ENCODE results near the gene CC2D1A. TPM values are rescaled to one million over a fixed set of nuclear protein-coding genes. Genes with fewer than 3 reads are reported as not detected.

CC2D1A gene
- total RNA-seq, 2 experiments from 2014 or later: 25.8 to 31.0 TPM

- intact Hi-C loops (cut with micrococcal nuclease): loop anchor here (1.0 to 10.0 kb wide), 8 partner anchors 72 to 467 kb away; partner anchors contain the start of genes DCAF15 and IL27RA
- POLR2A ChIA-PET: interaction anchor here (0.6 to 1.4 kb wide), 5 partner anchors 19 to 194 kb away, joined by 3 to 7 read pairs (median 3); partner anchors contain the start of genes IL27RA and MISP3
- no peaks in the 10 kb centered on the region for H3K9me3 Mint-ChIP-seq
These were observed 25.6 kb upstream of the CC2D1A start for GRCh38 chr19:13880059-13881043.

GRCh38 chr19:13881251-13881691, 24.7 kb upstream of the CC2D1A start:
- peak overlapping the region; percentile 86 for H3K27ac Mint-ChIP-seq
- H3K27me3 Mint-ChIP-seq: no peaks in the 10 kb centered on the region
- no peaks in the 10 kb centered on the region for H3K36me3 Mint-ChIP-seq
- intact Hi-C loops (cut with micrococcal nuclease): loop anchor here (5.0 to 10.0 kb wide), 4 partner anchors 104 to 466 kb away; partner anchors contain the start of gene IL27RA
- H3K4me3 Mint-ChIP-seq: peak overlapping the region; percentile 45
- POLR2A ChIA-PET: interaction anchor here (0.9 to 1.4 kb wide), 4 partner anchors 29 to 502 kb away, joined by 3 to 7 read pairs (median 3); partner anchors contain the start of gene IL27RA
- no peaks in the 10 kb centered on the region for H3K9me3 Mint-ChIP-seq
- DNase-seq: peak; percentile 46
- peaks cover 26% of the 10 kb centered on the region for H3K4me1 Mint-ChIP-seq (ENCODE audit: low read depth)
- CTCF ChIA-PET: interaction anchor here (0.7 to 5.0 kb wide), 25 partner anchors 19 to 502 kb away, joined by 3 to 65 read pairs (median 4); partner anchors contain the start of genes ASF1B, BRME1, DCAF15 and IL27RA

More at GRCh38 chr19:13880059-13881043, 25.6 kb upstream of the CC2D1A start:
- peak; percentile 99 for DNase-seq
- Mint-ChIP-seq H3K27ac (peak overlapping the region; percentile 86), H3K36me3 (no peaks in the 10 kb centered on the region), H3K4me3 (peak overlapping the region; percentile 45), H3K27me3 (no peaks in the 10 kb centered on the region), H3K4me1 (ENCODE audit: low read depth) (peaks cover 26% of the 10 kb centered on the region)
- CTCF ChIA-PET: interaction anchor here (0.6 to 5.0 kb wide), 32 partner anchors 14 to 503 kb away, joined by 3 to 65 read pairs (median 4); partner anchors contain the start of genes ASF1B, BRME1, DCAF15 and IL27RA

GRCh38 chr19:13881692-13882418, 24.1 kb upstream of the CC2D1A start:
- Mint-ChIP-seq H3K27me3 (no peaks in the 10 kb centered on the region), H3K36me3 (no peaks in the 10 kb centered on the region), H3K9me3 (no peaks in the 10 kb centered on the region), H3K4me1 (ENCODE audit: low read depth) (peaks cover 26% of the 10 kb centered on the region), H3K27ac (peak overlapping the region; percentile 86), H3K4me3 (peak overlapping the region; percentile 45)
- intact Hi-C loops (cut with micrococcal nuclease): loop anchor here (5.0 to 10.0 kb wide), 4 partner anchors 103 to 465 kb away; partner anchors contain the start of gene IL27RA
- DNase-seq: peak; percentile 75
- POLR2A ChIA-PET: interaction anchor here (0.5 to 1.4 kb wide), 5 partner anchors 29 to 637 kb away, joined by 3 to 7 read pairs (median 3); no protein-coding TSS in a partner anchor
- CTCF ChIA-PET: interaction anchor here (0.6 to 5.0 kb wide), 23 partner anchors 20 to 550 kb away, joined by 3 to 65 read pairs (median 4); partner anchors contain the start of genes ASF1B, BRME1, DCAF15 and IL27RA

- POLR2A ChIA-PET: interaction anchor here (0.5 to 1.0 kb wide), 3 partner anchors 123 to 637 kb away, joined by 3 read pairs; no protein-coding TSS in a partner anchor
- no peaks in the 10 kb centered on the region for H3K9me3 Mint-ChIP-seq
- H3K36me3 Mint-ChIP-seq: no peaks in the 10 kb centered on the region
- peak overlapping the region; percentile 45 for H3K4me3 Mint-ChIP-seq
- no peaks in the 10 kb centered on the region for H3K27me3 Mint-ChIP-seq
- H3K4me1 Mint-ChIP-seq (ENCODE audit: low read depth): peaks cover 26% of the 10 kb centered on the region
- no peak for DNase-seq
- peak overlapping the region; percentile 86 for H3K27ac Mint-ChIP-seq
- CTCF ChIA-PET: interaction anchor here (0.8 to 5.0 kb wide), 12 partner anchors 20 to 550 kb away, joined by 3 to 65 read pairs (median 12); partner anchors contain the start of genes DCAF15, IL27RA and MISP3
- intact Hi-C loops (cut with micrococcal nuclease): loop anchor here (5.0 to 10.0 kb wide), 4 partner anchors 102 to 465 kb away; partner anchors contain the start of gene IL27RA
These were observed 23.6 kb upstream of the CC2D1A start for GRCh38 chr19:13882419-13882795.

- H3K27ac Mint-ChIP-seq: no peak overlapping the region
- peak; percentile 37 for DNase-seq
- H3K4me3 Mint-ChIP-seq: no peak overlapping the region
These were observed 23.2 kb upstream of the CC2D1A start for GRCh38 chr19:13882836-13883235.

GRCh38 chr19:13883516-13884064, 22.4 kb upstream of the CC2D1A start:
- CTCF ChIA-PET: interaction anchor here (1.2 to 5.0 kb wide), 5 partner anchors 148 to 195 kb away, joined by 3 to 65 read pairs (median 8); partner anchors contain the start of genes IL27RA and MISP3
- POLR2A ChIA-PET: no interaction called here
- no peak overlapping the region for H3K27ac Mint-ChIP-seq

More at GRCh38 chr19:13882836-13883235, 23.2 kb upstream of the CC2D1A start:
- H3K27me3 Mint-ChIP-seq: no peaks in the 10 kb centered on the region
- intact Hi-C loops (cut with micrococcal nuclease): loop anchor here (5.0 to 10.0 kb wide), 4 partner anchors 102 to 464 kb away; partner anchors contain the start of gene IL27RA
- ChIA-PET CTCF (interaction anchor here (1.2 to 5.0 kb wide), 9 partner anchors 20 to 549 kb away, joined by 3 to 65 read pairs (median 16); partner anchors contain the start of genes DCAF15, IL27RA and MISP3), POLR2A (interaction anchor here (1.0 kb wide), 1 partner anchor 122 kb away, joined by 3 read pairs; no protein-coding TSS in a partner anchor)
- no peaks in the 10 kb centered on the region for H3K36me3 Mint-ChIP-seq
- H3K4me1 Mint-ChIP-seq (ENCODE audit: low read depth): peaks cover 26% of the 10 kb centered on the region
- H3K9me3 Mint-ChIP-seq: no peaks in the 10 kb centered on the region

GRCh38 chr19:13884726-13885591, 21.0 kb upstream of the CC2D1A start:
- Mint-ChIP-seq H3K9me3 (no peaks in the 10 kb centered on the region), H3K4me3 (no peak overlapping the region), H3K4me1 (ENCODE audit: low read depth) (peaks cover 26% of the 10 kb centered on the region), H3K27ac (no peak overlapping the region), H3K36me3 (no peaks in the 10 kb centered on the region), H3K27me3 (no peaks in the 10 kb centered on the region)
- ChIA-PET POLR2A (no interaction called here), CTCF (interaction anchor here (0.8 to 2.6 kb wide), 3 partner anchors 163 to 187 kb away, joined by 3 to 11 read pairs (median 10); partner anchors contain the start of gene MISP3)
- intact Hi-C loops (cut with micrococcal nuclease): loop anchor here (5.0 to 10.0 kb wide), 4 partner anchors 100 to 462 kb away; partner anchors contain the start of gene IL27RA
- DNase-seq: no peak

More at GRCh38 chr19:13883516-13884064, 22.4 kb upstream of the CC2D1A start:
- DNase-seq: no peak
- Mint-ChIP-seq H3K27me3 (no peaks in the 10 kb centered on the region), H3K9me3 (no peaks in the 10 kb centered on the region), H3K36me3 (no peaks in the 10 kb centered on the region), H3K4me1 (ENCODE audit: low read depth) (peaks cover 26% of the 10 kb centered on the region), H3K4me3 (no peak overlapping the region)
- intact Hi-C loops (cut with micrococcal nuclease): loop anchor here (5.0 to 10.0 kb wide), 4 partner anchors 101 to 464 kb away; partner anchors contain the start of gene IL27RA

- H3K27ac Mint-ChIP-seq: no peak overlapping the region
- H3K9me3 Mint-ChIP-seq: no peaks in the 10 kb centered on the region
- DNase-seq: no peak
- no peaks in the 10 kb centered on the region for H3K36me3 Mint-ChIP-seq
- H3K4me1 Mint-ChIP-seq (ENCODE audit: low read depth): peaks cover 20% of the 10 kb centered on the region
- no peak overlapping the region for H3K4me3 Mint-ChIP-seq
- ChIA-PET CTCF (interaction anchor here (1.1 to 2.6 kb wide), 4 partner anchors 156 to 186 kb away, joined by 6 to 11 read pairs (median 8); partner anchors contain the start of gene MISP3), POLR2A (no interaction called here)
- H3K27me3 Mint-ChIP-seq: no peaks in the 10 kb centered on the region
- intact Hi-C loops (cut with micrococcal nuclease): loop anchor here (10.0 kb wide), 1 partner anchor 99 kb away; no protein-coding TSS in a partner anchor
These were observed 20.1 kb upstream of the CC2D1A start for GRCh38 chr19:13885826-13886365.

- CTCF ChIA-PET: interaction anchor here (0.8 to 2.6 kb wide), 6 partner anchors 16 to 185 kb away, joined by 4 to 11 read pairs (median 6); partner anchors contain the start of genes IL27RA and MISP3
- no peak overlapping the region for H3K27ac Mint-ChIP-seq
- DNase-seq: no peak
- POLR2A ChIA-PET: interaction anchor here (0.8 to 1.0 kb wide), 2 partner anchors 19 to 145 kb away, joined by 5 to 6 read pairs; partner anchors contain the start of genes BRME1, CC2D1A and IL27RA
- intact Hi-C loops (cut with micrococcal nuclease): loop anchor here (10.0 kb wide), 1 partner anchor 98 kb away; no protein-coding TSS in a partner anchor
- H3K4me3 Mint-ChIP-seq: no peak overlapping the region
- peaks cover 8% of the 10 kb centered on the region for H3K4me1 Mint-ChIP-seq (ENCODE audit: low read depth)
- H3K27me3 Mint-ChIP-seq: no peaks in the 10 kb centered on the region
- no peaks in the 10 kb centered on the region for H3K9me3 Mint-ChIP-seq
- H3K36me3 Mint-ChIP-seq: no peaks in the 10 kb centered on the region
These were observed 19.0 kb upstream of the CC2D1A start for GRCh38 chr19:13887018-13887436.

All from activated CD4-positive, alpha-beta memory T cell treated with anti-CD3 and anti-CD28 coated beads for 36 hours (primary cell).